ENCODE measurements around the gene PDYN. TPM values are rescaled to one million over a fixed set of nuclear protein-coding genes. Genes with fewer than 3 reads are reported as not detected.

The PDYN gene
- total and polyA plus RNA-seq, 10 donors = not detected

DNA sequence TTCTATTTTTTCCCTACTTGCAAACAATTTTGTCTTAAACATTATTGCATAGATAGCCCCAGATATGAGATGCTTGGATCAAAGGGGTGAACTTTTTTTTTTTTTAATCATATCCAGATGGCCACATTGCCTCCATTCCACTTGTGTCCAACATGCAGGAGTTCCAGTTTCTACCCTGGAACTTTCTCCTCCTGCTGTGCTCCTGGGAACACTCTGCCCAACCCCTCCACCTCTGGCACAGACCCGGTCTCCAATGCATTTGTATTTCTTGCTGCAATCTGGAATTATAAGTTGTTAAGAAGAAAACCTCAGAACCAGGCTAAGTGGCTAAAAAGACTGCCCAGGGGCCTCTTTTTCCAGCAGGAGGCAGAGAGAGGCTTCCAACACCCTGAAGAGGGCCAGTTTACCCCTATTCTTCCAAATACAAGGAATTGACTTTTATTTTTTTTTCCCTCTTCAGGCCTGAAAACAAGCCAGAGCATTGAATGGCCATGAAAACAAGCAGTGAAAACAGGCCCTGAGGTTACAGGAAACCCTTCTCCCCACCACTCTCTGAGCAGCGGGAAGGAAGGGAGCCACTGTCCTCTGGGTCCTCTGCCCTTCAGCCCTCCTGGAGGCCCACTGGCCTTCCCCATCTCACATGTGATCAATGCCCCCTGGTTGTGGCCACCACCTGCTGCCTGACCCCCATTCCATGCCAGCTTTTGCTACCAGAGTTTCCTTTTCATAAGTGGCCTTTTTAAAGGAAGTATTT is 44.3 kb downstream of the PDYN start:
- TF ChIP-seq, protein P1, sequence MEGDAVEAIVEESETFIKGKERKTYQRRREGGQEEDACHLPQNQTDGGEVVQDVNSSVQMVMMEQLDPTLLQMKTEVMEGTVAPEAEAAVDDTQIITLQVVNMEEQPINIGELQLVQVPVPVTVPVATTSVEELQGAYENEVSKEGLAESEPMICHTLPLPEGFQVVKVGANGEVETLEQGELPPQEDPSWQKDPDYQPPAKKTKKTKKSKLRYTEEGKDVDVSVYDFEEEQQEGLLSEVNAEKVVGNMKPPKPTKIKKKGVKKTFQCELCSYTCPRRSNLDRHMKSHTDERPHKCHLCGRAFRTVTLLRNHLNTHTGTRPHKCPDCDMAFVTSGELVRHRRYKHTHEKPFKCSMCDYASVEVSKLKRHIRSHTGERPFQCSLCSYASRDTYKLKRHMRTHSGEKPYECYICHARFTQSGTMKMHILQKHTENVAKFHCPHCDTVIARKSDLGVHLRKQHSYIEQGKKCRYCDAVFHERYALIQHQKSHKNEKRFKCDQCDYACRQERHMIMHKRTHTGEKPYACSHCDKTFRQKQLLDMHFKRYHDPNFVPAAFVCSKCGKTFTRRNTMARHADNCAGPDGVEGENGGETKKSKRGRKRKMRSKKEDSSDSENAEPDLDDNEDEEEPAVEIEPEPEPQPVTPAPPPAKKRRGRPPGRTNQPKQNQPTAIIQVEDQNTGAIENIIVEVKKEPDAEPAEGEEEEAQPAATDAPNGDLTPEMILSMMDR (IDR thresholded peaks at IDR 0.05 in 8 of 11, conservative IDR thresholded peaks at IDR 0.05 in 3 of 11) = no peak
- peak; percentile 23 to 78 (median 44) for TF ChIP-seq POLR2AphosphoS5 (IDR thresholded peaks at IDR 0.05)
- H3K9me3 ChIP-seq = no peaks in the 10 kb centered on the region
- intact Hi-C loops (cut with DNase I; ENCODE audit: low total_unique reads) = no loop called here
- peaks cover 0 to 97% (median 60%) of the 10 kb centered on the region in 6 donors for H3K4me1 ChIP-seq
- H3K4me3 ChIP-seq = no peak overlapping the region
- H3K36me3 ChIP-seq = no peaks in the 10 kb centered on the region
- WGBS, 5 donors = 44 to 63% (median 56%) methylated on average over 2 of the region's 2 CpGs
- peaks cover 0 to 28% (median 4%) of the 10 kb centered on the region in 7 donors for H3K27me3 ChIP-seq (replicated peaks in 1 of 7)
- peak overlapping the region in 7 of 8 donors; percentile 29 to 67 (median 52) for H3K27ac ChIP-seq
- no peak for DNase-seq

DNA sequence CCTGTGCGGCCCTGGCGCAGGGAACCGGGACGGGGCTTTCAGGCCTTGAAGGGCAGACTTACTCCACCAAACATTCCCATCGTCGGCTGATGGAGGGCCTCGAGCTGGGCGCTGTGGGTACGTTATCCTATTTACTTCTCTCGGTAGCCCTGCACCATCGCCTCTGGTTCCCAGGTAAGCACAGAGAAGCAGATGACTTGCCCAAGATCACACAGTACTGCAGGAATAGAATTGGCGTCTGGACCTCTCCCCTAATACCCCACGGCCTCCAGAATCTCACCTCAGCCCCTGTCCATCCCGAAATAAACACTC is 46.4 kb downstream of the PDYN start:
- Histone ChIP-seq H3K27ac (peak overlapping the region in 4 of 8 donors; percentile 75 to 92 (median 88)), H3K9me3 (no peaks in the 10 kb centered on the region), H3K27me3 (replicated peaks in 1 of 7) (peaks cover 0 to 35% (median 4%) of the 10 kb centered on the region in 7 donors), H3K36me3 (no peaks in the 10 kb centered on the region), H3K4me3 (peak overlapping the region in 3 of 8 donors; percentile 3 to 53 (median 10)), H3K4me1 (peaks cover 0 to 90% (median 53%) of the 10 kb centered on the region in 6 donors)
- DNase-seq = no peak
- TF ChIP-seq POLR2A (IDR thresholded peaks at IDR 0.05) (no peak), POLR2AphosphoS5 (IDR thresholded peaks at IDR 0.05) (no peak)
- TF ChIP-seq, protein P1 (IDR thresholded peaks at IDR 0.05 in 8 of 11, conservative IDR thresholded peaks at IDR 0.05 in 3 of 11) = no peak
- 71 to 74% (median 73%) methylated on average over 10 to 14 of the region's 14 CpGs for WGBS, 5 donors
- intact Hi-C loops (cut with DNase I; ENCODE audit: low total_unique reads) = no loop called here

DNA sequence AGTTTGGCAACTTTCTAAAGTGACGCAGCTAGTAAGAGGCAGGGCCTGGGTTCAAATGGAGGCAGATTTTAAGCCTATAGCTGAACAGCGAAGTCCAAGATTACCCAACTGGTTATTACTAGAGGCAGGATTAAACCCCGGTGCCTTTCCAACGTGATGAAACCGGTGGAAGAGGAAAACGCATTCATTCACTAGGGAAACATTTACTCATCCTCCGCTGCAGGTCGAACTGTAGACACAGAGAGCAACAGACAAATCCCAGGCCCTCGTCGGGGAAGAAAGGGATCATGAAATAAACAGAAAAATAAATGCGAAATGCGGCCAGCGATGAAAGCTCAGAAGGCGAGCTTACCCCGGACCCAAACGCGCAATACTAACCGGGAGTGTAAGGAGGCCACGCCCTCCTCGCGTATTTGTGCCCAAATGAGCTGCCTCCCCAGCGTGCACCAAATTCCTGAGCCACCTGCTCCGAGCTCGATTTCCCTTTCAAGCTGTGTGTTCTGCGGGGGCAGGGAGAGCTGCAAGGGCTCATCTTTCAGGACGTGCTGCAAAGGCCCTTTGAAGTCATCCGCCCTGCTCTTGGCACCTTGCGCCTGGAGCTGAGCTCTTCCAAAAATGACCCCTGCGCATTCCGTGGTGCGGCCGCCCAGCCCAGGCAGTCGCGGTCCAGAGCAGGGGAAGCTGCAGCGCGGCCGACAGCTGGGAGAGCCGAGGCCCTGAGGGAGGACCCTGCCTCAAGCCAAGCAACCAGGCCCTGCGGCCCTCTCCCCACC is 46.9 kb downstream of the PDYN start:
- 25 to 27% (median 26%) methylated on average over 30 to 39 of the region's 39 CpGs for WGBS, 5 donors
- TF ChIP-seq POLR2AphosphoS5 (IDR thresholded peaks at IDR 0.05) (no peak), POLR2A (IDR thresholded peaks at IDR 0.05) (no peak)
- TF ChIP-seq, protein P1 (IDR thresholded peaks at IDR 0.05 in 8 of 11, conservative IDR thresholded peaks at IDR 0.05 in 3 of 11) = no peak
- peaks cover 0 to 35% (median 4%) of the 10 kb centered on the region in 7 donors for H3K27me3 ChIP-seq (replicated peaks in 1 of 7)
- peak; percentile 84 for DNase-seq
- H3K27ac ChIP-seq = peak overlapping the region in 7 of 8 donors; percentile 16 to 92 (median 75)
- H3K4me3 ChIP-seq = peak overlapping the region in 4 of 8 donors; percentile 3 to 53 (median 12)
- H3K36me3 ChIP-seq = no peaks in the 10 kb centered on the region
- peaks cover 0 to 85% (median 48%) of the 10 kb centered on the region in 6 donors for H3K4me1 ChIP-seq
- intact Hi-C loops (cut with DNase I; ENCODE audit: low total_unique reads) = no loop called here
- no peaks in the 10 kb centered on the region for H3K9me3 ChIP-seq

DNA sequence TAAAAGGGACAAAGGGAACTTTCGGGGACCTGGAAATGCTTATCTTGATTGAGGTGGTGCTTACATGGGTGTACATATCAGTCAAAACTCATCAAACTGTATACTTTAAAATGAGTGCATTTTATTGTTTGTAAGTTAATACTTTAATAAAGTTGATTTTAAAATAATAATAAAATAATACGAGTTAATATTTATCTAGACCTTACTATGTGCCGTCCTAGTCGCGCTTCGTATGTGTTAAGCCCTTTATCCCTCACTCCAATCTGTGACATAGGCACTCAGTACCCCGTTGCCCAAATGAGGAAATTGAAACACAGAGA is 47.5 kb downstream of the PDYN start:
- peak overlapping the region in 7 of 8 donors; percentile 16 to 92 (median 75) for H3K27ac ChIP-seq
- WGBS, 5 donors = 42 to 74% (median 52%) methylated on average over 7 of the region's 7 CpGs
- peak overlapping the region in 2 of 8 donors; percentile 10 to 53 for H3K4me3 ChIP-seq
- TF ChIP-seq POLR2AphosphoS5 (IDR thresholded peaks at IDR 0.05) (peak in 1 of 3 donors; percentile 76), POLR2A (IDR thresholded peaks at IDR 0.05) (no peak)
- TF ChIP-seq, protein P1 (IDR thresholded peaks at IDR 0.05 in 8 of 11, conservative IDR thresholded peaks at IDR 0.05 in 3 of 11) = no peak
- intact Hi-C loops (cut with DNase I; ENCODE audit: low total_unique reads) = no loop called here
- no peak for DNase-seq
- H3K36me3 ChIP-seq = no peaks in the 10 kb centered on the region
- peaks cover 0 to 85% (median 50%) of the 10 kb centered on the region in 6 donors for H3K4me1 ChIP-seq
- H3K27me3 ChIP-seq (replicated peaks in 1 of 7) = peaks cover 0 to 36% (median 4%) of the 10 kb centered on the region in 7 donors
- H3K9me3 ChIP-seq = no peaks in the 10 kb centered on the region

All from spleen (tissue), 11 donors.